NCI-H1092 (cell line): Measurements from ENCODE around the gene SP140.
"Not testable (repeated sequence)": the region's sequence is repeated elsewhere in the genome, so short reads cannot be mapped to it uniquely, and the experiment has no call there.

Experiments used
- DNase-seq: peaks from one replicate; lab custom pipeline; 2025; lab: John Stamatoyannopoulos, UW

The SP140 gene

DNA sequence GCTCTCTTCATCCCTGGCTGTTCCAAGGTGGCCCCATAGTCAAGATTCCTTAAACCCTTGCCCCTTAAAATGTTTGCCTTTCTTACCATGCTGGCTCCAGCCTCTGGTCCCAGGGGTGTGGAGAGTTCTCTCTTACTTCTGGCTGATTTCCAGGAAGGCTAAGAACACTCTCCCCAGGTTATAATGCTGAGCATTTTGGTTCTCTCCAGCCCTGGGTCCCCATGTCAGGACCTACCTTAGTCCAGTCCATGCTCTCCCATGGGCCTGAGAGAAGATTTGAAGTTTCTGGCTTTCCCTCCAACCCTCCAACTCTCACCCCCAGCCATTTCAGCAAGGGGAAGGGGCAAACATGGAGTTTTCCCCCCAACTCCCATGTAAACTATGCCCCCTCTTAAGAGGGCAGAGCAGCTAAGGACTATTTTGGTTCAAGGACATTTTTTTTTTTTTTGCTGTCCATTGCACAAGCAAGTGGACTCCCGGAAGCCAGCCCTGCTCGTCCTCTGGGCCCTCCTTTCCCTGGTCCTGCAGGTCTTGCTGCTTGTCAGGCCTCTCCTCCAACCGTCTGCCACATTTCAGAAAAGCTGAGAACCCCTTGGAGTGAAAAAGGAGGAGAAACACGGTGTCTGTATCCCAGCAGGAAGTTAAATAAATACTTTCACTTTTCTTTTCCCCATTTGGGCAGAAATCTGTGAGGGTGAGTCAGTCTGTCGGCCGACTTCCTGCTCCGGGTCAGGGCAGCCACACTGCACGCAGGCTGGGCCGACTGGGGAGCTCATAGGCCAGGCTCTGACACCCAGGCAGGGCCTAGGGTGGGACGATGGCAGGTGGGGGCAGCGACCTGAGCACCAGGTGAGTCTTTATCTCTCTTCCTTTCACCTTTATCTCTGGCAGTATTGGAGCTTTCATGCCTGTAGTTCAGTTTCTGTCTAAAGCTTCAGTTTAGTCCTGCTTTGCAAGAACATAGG is 101.2 kb downstream of the SP140 start, which contains the start of gene SP140L:
SP140L (plus strand) TSS at position 741 of the 965 bp plus-strand sequence; CDS start at position 818, 77 bp downstream.
- DNase-seq: no peak

DNA sequence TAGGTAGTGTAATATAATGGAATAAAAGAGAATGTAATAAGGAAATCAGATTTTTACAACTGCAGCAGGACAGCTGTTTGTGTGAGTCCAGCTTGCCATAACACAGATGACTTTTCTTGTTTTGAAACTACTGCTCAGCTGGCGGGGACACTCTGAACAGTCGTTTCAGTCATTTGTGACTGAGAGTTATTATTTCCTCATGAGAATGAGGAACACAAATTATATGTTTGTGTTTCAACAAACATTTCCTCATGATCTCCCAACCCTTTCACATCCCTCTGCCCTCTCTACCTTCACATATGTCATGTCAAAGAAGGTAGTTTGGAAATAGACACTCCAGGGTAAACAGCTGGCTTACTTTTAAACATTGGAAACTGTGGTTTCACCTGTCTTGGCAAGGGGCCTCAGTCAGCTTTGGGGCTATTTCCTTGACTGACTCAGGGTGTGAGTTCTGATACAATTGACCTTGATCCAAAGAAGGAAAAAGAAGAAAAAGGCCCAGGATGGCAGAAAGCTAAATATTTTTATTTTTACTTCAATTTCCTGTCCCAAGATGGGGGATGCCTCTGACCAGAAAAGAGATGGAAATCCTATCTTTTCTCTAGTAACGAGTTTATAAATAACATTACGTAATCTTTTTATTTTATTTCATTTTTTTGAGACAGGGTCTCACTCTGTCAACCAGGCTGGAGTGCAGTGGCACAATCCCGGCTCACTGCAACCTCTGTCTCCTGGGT is 102.0 kb downstream of the SP140 start:
- no peak for DNase-seq

DNA sequence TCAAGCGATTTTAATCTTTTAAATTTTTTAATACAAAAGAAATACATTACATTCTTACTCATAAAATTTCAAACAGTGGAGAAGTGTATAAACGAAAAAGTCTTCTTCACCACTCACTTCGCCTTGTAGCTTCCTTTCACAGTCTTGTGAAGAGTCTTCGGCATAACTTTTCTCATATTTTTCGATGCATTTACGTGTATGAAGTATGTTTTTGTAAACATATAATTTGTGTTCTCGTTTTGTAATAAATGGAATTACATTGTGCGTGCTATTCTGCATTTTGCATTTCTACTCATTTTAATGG is 102.6 kb downstream of the SP140 start:
- no peak for DNase-seq

DNA sequence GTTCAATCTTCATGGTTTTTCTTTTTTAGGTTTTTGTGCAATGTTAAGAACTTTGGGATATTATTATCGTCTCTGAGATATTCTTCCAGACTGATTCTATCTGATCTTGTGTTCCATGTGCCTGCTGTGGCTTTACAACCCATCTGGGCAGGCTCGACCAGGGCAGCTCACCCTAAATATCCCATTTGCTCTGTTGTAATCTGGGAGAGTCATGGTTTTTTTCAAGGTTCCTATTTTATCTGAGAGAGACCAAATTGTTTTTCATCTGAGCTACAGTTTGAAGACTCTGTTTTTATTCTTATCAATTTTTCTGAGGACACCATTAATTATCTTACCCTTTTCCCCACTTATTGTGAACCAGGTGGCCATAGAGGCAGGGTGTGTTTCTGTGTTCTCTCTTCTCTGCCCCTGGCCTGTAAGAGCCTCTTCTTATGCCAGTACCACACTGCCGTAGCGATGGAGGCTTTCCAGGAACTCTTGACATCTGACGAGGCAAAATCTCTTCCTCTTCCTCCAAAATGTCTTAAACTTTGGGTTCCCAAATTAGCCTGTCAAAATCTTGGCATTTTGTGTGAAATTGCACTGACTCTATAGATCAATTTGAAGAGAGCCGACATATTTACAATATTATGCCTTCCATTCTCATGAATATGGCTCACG is 104.5 kb downstream of the SP140 start:
- DNase-seq: no peak

DNA sequence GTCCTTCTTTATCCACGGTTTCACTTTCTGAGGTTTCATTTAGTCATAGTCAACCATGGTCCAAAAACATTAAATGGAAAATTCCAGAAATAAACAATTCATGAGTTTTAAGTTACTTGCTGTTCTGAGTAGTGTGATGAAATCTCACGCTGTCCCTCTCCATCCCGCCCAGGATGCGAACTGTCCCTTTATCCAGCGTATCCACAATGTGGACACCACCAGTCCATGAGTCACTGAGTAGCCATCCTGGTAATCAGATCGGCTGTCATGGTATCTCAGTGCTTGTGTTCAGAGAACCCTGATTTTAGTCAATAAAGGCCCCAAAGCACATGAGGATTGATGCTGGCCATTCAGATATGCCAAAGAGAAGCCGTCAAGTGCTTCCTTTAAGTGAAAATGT is 105.2 kb downstream of the SP140 start:
- DNase-seq: no peak

DNA sequence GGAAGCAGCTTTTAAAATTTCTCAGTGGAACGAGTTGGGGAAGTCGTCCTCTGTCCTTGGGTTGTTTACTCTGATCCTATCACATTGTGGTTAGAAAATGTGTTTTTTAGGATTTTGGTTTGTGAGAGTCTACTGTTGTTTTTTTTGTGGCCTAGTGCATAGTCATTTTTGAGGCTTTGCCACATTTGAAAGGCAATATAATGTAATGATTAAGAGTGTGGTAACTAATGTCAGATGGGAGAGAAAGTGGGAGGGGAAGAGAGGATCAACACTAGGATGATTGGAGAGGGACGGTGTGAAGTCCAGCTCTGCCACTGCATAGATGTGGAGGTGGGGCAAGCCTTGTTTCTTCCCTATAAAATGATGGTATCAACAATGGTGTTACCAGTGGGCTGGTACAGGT is 109.9 kb downstream of the SP140 start:
- DNase-seq: no peak

DNA sequence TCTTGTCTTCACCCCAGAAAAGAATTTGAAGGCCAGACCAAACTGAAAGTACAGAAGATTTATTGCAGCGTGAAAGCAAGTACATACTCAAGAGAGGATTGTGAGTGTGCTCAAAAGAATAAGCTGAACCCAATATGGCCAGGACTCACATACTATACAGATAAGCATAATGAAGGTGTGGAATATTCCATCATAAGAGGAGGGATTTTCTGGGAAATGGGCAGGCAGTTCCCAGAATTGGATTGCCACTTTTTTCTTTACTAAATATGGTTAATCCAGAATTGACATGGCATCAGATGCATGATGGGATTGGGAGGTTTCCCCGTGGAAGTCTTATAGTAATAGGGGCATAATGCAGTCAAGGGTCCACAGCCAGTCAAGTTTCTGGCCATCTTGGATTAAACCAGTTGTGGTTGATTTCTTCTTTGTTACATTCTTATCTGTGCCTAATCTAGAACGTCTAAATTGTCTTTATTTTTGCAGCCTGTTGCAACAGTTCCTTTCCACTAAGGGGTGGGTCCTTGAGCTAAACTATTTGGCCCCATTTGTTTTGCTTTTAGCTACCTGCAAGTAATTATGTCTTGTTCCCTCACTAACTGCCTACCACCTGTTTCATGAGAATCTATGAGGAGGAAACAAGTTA is 110.4 kb downstream of the SP140 start:
- DNase-seq: no peak

DNA sequence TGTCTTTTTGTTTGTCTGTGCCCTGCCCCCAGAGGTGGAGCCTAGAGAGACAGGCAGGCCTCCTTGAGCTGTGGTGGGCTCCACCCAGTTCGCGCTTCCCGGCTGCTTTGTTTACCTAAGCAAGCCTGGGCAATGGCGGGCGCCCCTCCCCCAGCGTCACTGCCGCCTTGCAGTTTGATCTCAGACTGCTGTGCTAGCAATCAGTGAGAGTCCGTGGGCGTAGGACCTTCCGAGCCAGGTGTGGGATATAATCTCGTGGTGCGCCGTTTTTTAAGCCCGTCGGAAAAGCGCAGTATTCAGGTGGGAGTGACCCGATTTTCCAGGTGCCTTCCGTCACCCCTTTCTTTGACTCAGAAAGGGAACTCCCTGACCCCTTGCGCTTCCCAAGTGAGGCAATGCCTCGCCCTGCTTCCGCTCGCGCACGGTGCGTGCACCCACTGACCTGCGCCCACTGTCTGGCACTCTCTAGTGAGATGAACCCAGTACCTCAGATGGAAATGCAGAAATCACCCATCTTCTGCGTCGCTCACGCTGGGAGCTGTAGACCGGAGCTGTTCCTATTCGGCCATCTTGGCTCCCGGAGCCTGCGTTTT is 116.5 kb downstream of the SP140 start:
- not testable (repeated sequence) for DNase-seq

DNA sequence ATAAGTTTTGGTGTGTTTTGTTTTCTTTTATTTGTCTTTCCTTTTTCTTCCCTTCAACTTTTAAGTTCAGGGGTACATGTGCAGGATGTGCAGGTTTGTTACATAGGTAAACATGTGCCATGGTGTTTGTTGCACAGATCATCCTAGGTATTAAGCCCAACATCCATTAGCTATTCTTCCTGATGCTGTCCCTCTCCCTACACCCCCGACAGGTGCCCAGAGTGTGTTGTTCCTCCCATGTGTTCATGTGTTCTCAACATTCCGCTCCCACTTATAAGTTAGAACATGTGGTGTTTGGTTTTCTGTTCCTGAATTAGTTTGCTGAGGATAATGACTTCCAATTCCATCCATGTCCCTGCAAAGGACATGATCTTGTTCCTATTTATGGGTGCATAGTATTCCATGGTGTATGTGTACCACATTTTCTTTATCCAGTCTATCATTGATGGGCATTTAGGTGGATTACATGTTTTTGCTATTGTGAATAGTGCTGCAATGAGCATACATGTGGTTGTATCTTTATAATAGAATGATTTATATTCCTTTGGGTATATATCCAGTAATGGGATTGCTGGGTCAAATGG is 117.6 kb downstream of the SP140 start:
- DNase-seq: not testable (repeated sequence)

DNA sequence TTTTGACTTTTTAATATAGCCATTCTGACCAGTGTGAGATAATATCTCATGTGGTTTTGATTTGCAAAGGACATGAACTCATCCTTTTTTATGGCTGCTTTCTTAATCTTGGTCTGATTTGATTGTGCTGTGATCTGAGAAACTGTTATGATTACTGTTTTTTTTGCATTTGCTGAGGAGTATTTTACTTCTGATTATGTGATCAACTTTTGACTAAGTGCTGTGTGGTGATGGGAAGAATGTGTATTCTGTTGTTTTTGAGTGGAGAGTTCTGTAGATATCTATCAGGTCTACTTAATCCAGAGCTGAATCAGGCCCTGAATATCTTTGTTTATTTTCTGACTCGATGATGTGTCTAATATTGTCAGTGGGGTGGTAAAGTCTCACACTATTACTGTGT is 118.2 kb downstream of the SP140 start:
- no peak for DNase-seq

DNA sequence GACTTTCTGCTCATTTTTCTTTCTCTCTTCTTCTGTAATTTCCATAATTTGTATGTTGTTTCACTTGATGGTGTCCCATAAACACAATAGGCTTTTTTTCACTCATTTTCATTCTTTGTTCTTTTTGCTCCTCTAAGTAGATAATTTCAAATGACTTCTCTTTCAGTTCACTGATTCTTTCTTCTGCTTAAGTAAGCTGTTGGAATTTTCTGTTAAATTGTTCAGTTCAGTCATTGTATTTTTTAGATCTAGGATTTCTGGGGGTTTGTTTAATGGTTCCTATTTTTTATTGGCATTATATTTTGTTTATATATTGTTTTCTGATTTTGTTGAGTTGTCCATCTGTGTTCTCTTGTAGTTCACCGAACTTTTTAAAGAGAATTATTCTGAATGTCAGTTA is 120.9 kb downstream of the SP140 start:
- DNase-seq: no peak

DNA sequence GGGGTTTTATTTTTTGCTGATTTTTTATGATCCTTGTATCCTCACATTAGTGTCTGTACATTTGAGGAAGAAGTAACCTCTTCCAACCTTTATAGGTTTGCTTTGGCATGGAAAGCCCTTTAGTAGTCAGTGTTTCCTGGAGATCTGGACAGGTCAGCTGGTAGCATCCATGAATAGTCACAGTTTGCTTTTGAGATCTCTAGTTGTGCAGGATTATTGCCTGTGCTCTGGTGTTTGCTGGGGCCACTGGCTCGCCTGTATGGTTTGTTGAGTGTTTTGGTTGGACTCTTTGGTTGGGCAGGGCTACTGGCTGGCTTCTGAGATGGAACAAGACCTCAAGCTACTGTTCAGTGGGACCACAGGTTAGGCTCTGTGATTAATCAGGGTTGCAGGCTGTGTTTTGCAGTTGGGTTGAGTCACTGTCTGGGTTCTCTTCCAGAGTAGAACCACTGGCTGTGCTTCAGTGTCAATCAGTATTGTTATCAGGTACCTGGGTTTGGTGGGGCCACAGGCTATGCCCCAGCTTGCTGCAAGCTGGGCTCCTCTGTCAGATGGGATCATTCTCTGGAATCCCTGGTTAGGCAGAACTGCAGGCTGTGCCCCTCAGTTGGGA is 121.5 kb downstream of the SP140 start:
- no peak for DNase-seq

DNA sequence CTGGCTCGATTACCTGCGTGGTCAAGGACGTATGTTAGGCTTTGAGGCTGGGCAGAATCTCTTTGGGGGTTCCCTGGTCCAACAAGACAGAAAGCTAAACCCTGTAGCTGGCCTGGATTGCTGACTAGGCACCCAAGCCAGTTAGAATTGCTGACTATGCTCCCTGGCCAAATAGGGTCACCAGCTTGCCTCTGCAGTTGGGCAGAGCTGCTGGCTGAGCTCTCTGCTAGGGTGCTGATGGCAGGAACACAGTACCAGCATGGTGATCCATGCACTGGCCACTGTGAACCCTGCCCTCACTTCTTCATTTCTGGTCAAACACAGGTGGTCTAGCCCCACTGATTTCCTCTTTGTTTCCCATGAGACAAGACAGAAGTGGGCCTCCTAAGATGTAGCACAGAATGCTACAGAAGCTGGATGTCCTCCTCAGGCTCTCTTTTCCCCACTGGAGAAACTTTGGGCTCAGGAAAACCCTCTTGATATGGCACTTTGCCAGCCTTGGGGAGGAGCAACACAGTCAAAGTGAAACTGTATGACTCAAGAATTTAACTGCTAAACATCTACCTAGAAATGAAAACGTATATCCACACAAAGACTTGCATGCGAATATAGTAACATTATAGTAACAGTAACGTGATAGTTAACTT is 122.2 kb downstream of the SP140 start:
- DNase-seq: no peak

DNA sequence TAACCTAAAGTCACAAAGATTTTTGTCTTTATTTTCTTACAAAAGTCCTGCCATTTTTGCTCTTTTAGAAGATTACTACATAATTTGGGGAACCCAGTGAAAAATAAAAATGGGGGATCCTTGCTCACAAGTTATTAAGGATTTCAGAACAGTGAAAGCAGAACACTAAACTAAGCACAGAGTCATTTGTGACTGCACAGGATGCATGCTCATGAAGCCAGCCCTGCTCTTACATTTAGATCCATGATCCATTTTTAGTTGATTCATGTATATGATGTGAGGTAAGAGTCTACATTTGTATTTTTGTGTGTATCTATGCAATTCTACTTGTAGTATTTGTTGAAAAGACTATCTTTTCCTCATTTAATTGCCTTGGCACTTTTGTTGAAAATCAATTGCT is 123.3 kb downstream of the SP140 start:
- DNase-seq: no peak

DNA sequence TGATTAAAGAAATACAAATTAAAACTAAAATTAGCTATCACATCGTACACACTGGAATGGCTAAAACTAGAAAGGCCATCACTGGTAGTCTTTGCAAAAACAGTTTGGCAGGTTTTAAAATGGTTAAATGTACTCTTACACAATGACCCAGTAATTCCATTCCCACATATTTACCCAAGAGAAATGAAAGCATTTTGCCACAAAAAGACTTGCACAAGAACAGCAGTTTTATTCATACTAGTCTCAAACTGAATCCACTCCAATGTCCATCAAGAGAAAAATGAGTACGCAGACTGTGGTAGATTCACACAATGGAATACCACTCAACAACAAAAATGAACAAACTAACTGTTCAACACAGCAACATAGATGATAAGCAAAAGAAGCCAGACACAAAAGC is 130.5 kb downstream of the SP140 start:
- DNase-seq: no peak

DNA sequence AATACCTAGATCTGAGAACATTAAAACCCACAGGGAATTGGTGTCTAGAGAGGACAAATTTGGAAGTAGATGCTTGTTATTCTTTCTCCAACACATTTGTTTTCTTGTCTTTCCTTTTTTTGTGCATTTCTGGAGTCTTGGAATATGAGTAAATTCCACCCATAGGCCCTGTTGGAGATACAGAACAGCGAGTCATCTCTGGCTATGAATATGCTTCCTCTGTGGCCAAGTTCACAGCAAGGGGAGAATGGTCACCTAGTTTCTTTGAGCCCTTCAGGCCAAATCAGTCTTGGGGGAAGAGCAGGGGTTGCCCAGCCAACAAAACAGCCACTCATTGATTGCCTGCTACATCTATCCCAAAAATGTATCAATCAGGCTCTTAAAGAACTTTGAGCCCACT is 132.8 kb downstream of the SP140 start:
- DNase-seq: no peak

DNA sequence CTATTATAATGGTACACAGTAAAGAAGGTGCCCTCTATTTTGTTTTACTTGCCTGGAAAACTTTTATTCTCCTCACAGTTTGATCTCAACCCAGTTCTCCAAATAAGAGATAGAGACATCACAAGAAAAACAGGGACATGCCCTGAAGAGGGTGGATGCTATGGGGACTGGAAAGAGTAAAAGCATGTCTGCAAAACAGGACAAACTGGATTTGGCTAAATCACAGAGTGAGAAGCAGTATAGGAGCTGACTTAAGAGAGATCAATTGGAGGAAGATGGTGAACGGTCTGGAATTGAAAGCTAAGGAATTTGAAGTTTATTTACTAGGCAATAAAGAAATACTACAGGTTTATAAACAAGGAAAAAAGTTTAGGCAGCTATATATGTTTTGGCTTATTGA is 134.5 kb downstream of the SP140 start:
- no peak for DNase-seq

DNA sequence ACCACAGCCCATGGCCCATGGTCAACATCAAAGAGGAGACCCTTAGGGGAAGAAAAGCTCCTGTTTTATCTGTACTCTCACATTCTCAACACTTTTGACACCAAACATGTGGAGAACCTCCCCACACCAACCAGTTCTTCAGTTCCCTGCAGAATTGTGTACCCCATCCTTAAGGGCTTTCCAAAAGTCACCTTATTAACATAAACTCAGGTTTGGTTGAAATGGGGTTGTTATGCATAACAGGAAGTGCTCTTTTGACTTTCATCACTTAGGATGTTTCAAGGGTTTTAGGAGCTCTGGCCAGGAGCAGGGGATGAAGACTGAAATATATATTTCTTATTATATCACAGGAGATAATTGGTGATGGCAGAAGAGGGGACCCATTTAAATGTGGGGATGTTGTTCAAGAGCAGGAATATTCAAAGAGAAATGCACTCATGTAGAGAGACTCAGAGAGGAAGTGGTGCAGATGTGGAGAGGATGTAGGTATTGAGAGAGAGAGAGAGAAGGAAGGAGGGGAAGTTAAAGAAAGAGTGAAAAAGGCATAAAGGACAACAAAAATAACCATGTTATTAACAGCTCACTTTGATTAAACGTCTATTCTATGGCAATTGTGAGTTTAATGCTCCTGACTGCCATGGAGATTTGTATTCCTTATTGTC is 136.6 kb downstream of the SP140 start:
- DNase-seq: no peak
